Fibroblast of lung (primary cell): ENCODE results near the gene ADRA2C. TPM values are rescaled to one million over a fixed set of nuclear protein-coding genes. Genes with fewer than 3 reads are reported as not detected.

ENCODE experiments used
- DNase-seq, 2 donors: peaks; one replicate each; pipeline versions ENCODE4 v3.0.0 to v3.0.0-alpha.2; 2010; ENCODE audit warnings: low read depth in 2 of 2
- H2AFZ ChIP-seq: 2 replicates; pipeline ENCODE4 v1.5.1; 2012; ENCODE audit warnings: low read length, control low read depth, inconsistent platforms
- H3K27ac ChIP-seq: 2 replicates; pipeline ENCODE4 v1.5.1; 2011; ENCODE audit warnings: low read length, control low read depth; ENCODE audit not compliant: insufficient read depth
- H3K27me3 ChIP-seq: 2 replicates; pipeline ENCODE4 v1.5.1; 2011; ENCODE audit warnings: mild to moderate bottlenecking, low read length; ENCODE audit not compliant: control insufficient read depth, insufficient read depth
- H3K36me3 ChIP-seq: 2 replicates; pipeline ENCODE4 v1.5.1; 2011; ENCODE audit warnings: low read length; ENCODE audit not compliant: control insufficient read depth, insufficient read depth
- H3K4me1 ChIP-seq: 2 replicates; pipeline ENCODE4 v1.5.1; 2011; ENCODE audit warnings: low read length; ENCODE audit not compliant: control insufficient read depth, insufficient read depth; ENCODE audit errors: extremely low read depth
- H3K4me2 ChIP-seq: 2 replicates; pipeline ENCODE4 v1.5.1; 2011; ENCODE audit warnings: low read length, control low read depth; ENCODE audit not compliant: insufficient read depth; ENCODE audit errors: extremely low read depth
- H3K4me3 ChIP-seq, 4 experiments: fragments of 200-600 bp in 1 of 4; sonication (generic) in 1 of 4; replicated peaks in 1 of 4; 2 replicates each; pipeline ENCODE4 v1.5.1; 2011 to 2016; ENCODE audit warnings: low read length in 4 of 4, low read depth in 3 of 4, mild to moderate bottlenecking in 3 of 4, control low read depth in 2 of 4, inconsistent platforms in 1 of 4, mixed read lengths in 1 of 4; ENCODE audit not compliant: insufficient read depth in 1 of 4; ENCODE audit errors: control extremely low read depth in 1 of 4
- H3K79me2 ChIP-seq: 2 replicates; pipeline ENCODE4 v1.5.1; 2012; ENCODE audit warnings: mild to moderate bottlenecking, low read length, inconsistent platforms; ENCODE audit not compliant: control insufficient read depth, insufficient read depth
- H3K9ac ChIP-seq: 2 replicates; pipeline ENCODE4 v1.5.1; 2011; ENCODE audit warnings: mild to moderate bottlenecking, low read length, control low read depth; ENCODE audit not compliant: insufficient read depth
- H3K9me3 ChIP-seq: 2 replicates; pipeline ENCODE4 v1.5.1; 2012; ENCODE audit warnings: low read depth, low read length; ENCODE audit not compliant: control insufficient read depth, insufficient read depth
- H4K20me1 ChIP-seq: 2 replicates; pipeline ENCODE4 v1.5.1; 2011; ENCODE audit warnings: low read length; ENCODE audit not compliant: control insufficient read depth, insufficient read depth; ENCODE audit errors: extremely low read depth
- CTCF ChIP-seq, 2 donors: IDR thresholded peaks in 1 of 2; conservative IDR thresholded peaks in 1 of 2; 1 replicate in 1 of 2; 2 replicates in 1 of 2; pipeline ENCODE4 v1.5.1; 2011 to 2012; ENCODE audit warnings: low read length in 2 of 2, control low read depth in 1 of 2, inconsistent platforms in 1 of 2, low read depth in 1 of 2, mild to moderate bottlenecking in 1 of 2
- EZH2 ChIP-seq: IDR thresholded peaks from 2 replicates; pipeline ENCODE4 v1.5.1; 2012; ENCODE audit warnings: low read length, control low read depth, mild to moderate bottlenecking; ENCODE audit errors: missing control alignments
- polyA plus RNA-seq, 2 donors: library from polyadenylated mRNA; depleted of rRNA in 1 of 2; stranded (reverse) in 1 of 2; unstranded in 1 of 2; fragments of >200 nt; gene quantifications; 2 replicates each; pipeline ENCODE4 v1.2.1, GENCODE V29; 2011 to 2012; ENCODE audit warnings: missing spikeins in 1 of 2
- total RNA-seq: library from RNA; depleted of rRNA; stranded (reverse); fragments of >200 nt; gene quantifications from 2 replicates; pipeline ENCODE4 v1.2.1, GENCODE V29; 2014

The ADRA2C gene
- total and polyA plus RNA-seq, 2 donors (not counting 1 experiment from before 2014, with no cell fraction given), result 0.30 to 0.33 TPM

GRCh38 chr4:3786196-3786869 lies 20.1 kb downstream of the ADRA2C start:
- TF ChIP-seq EZH2 (no peak), CTCF (conservative IDR thresholded peaks at IDR 0.05 in 1 of 2, IDR thresholded peaks at IDR 0.05 in 1 of 2; ENCODE audit: low read depth in 1 of 2, low read length in 2 of 2) (no peak)
- no peak overlapping the region for H2AFZ ChIP-seq
- no peak overlapping the region for H3K4me2 ChIP-seq
- H3K27ac ChIP-seq, result no peak overlapping the region
- H3K9ac ChIP-seq, result no peak overlapping the region
- H3K4me3 ChIP-seq, result no peak overlapping the region
- no peaks in the 10 kb centered on the region for H3K4me1 ChIP-seq
- H4K20me1 ChIP-seq, result no peaks in the 10 kb centered on the region
- H3K36me3 ChIP-seq, result no peaks in the 10 kb centered on the region
- no peak for DNase-seq
- no peaks in the 10 kb centered on the region for H3K9me3 ChIP-seq
- no peaks in the 10 kb centered on the region for H3K79me2 ChIP-seq
- H3K27me3 ChIP-seq, result no peaks in the 10 kb centered on the region

GRCh38 chr4:3787489-3788365 lies 21.5 kb downstream of the ADRA2C start:
- Histone ChIP-seq H3K27me3 (no peaks in the 10 kb centered on the region), H3K4me3 (no peak overlapping the region), H3K4me2 (no peak overlapping the region), H3K27ac (no peak overlapping the region), H2AFZ (no peak overlapping the region), H4K20me1 (no peaks in the 10 kb centered on the region), H3K79me2 (no peaks in the 10 kb centered on the region), H3K9me3 (no peaks in the 10 kb centered on the region), H3K9ac (no peak overlapping the region), H3K36me3 (no peaks in the 10 kb centered on the region), H3K4me1 (no peaks in the 10 kb centered on the region)
- DNase-seq, result no peak
- no peak for TF ChIP-seq EZH2
- no peak for TF ChIP-seq CTCF (conservative IDR thresholded peaks at IDR 0.05 in 1 of 2, IDR thresholded peaks at IDR 0.05 in 1 of 2; ENCODE audit: low read depth in 1 of 2, low read length in 2 of 2)

- no peak overlapping the region for H3K4me3 ChIP-seq
- TF ChIP-seq EZH2, result no peak
- no peak for TF ChIP-seq CTCF (conservative IDR thresholded peaks at IDR 0.05 in 1 of 2, IDR thresholded peaks at IDR 0.05 in 1 of 2; ENCODE audit: low read depth in 1 of 2, low read length in 2 of 2)
- H3K9me3 ChIP-seq, result no peaks in the 10 kb centered on the region
- H3K36me3 ChIP-seq, result no peaks in the 10 kb centered on the region
- H3K27me3 ChIP-seq, result no peaks in the 10 kb centered on the region
- no peaks in the 10 kb centered on the region for H3K4me1 ChIP-seq
- H3K79me2 ChIP-seq, result no peaks in the 10 kb centered on the region
- H4K20me1 ChIP-seq, result no peaks in the 10 kb centered on the region
- H3K27ac ChIP-seq, result no peak overlapping the region
- no peak for DNase-seq
- H3K4me2 ChIP-seq, result no peak overlapping the region
- H3K9ac ChIP-seq, result no peak overlapping the region
- no peak overlapping the region for H2AFZ ChIP-seq
Observed at GRCh38 chr4:3788366-3788660, 22.1 kb downstream of the ADRA2C start.
